ENCODE measurements around the gene DEPDC4.
"Not testable (repeated sequence)": the region's sequence is repeated elsewhere in the genome, so short reads cannot be mapped to it uniquely, and the experiment has no call there.

The DEPDC4 gene

GRCh38 chr12:100263131-100263530 lies 3.7 kb downstream of the DEPDC4 start:
- DNase-seq (ENCODE audit: low read depth) = no peak

- no peak for DNase-seq (ENCODE audit: low read depth)
Measured at GRCh38 chr12:100258127-100258526, 8.8 kb downstream of the DEPDC4 start.

- DNase-seq (ENCODE audit: low read depth) = no peak
Measured at GRCh38 chr12:100254876-100255275, 12.0 kb downstream of the DEPDC4 start.

- no peak for DNase-seq (ENCODE audit: low read depth)
Measured at GRCh38 chr12:100253437-100253836, 13.4 kb downstream of the DEPDC4 start.

- no peak for DNase-seq (ENCODE audit: low read depth)
Measured at GRCh38 chr12:100251917-100252316, 15.0 kb downstream of the DEPDC4 start.

GRCh38 chr12:100249941-100250340 lies 16.9 kb downstream of the DEPDC4 start:
- DNase-seq (ENCODE audit: low read depth) = no peak

GRCh38 chr12:100248886-100249285 lies 18.0 kb downstream of the DEPDC4 start:
- DNase-seq (ENCODE audit: low read depth) = no peak

GRCh38 chr12:100247765-100248164 lies 19.1 kb downstream of the DEPDC4 start:
- no peak for DNase-seq (ENCODE audit: low read depth)

- no peak for DNase-seq (ENCODE audit: low read depth)
Measured at GRCh38 chr12:100243137-100243536, 23.7 kb downstream of the DEPDC4 start.

- no peak for DNase-seq (ENCODE audit: low read depth)
Measured at GRCh38 chr12:100239589-100239988, 27.3 kb downstream of the DEPDC4 start.

GRCh38 chr12:100238801-100239200 lies 28.1 kb downstream of the DEPDC4 start:
- DNase-seq (ENCODE audit: low read depth) = no peak

GRCh38 chr12:100234591-100235304 lies 32.1 kb downstream of the DEPDC4 start:
- DNase-seq (ENCODE audit: low read depth) = no peak

GRCh38 chr12:100234166-100234565 lies 32.7 kb downstream of the DEPDC4 start:
- no peak for DNase-seq (ENCODE audit: low read depth)

- not testable (repeated sequence) for DNase-seq (ENCODE audit: low read depth)
Measured at GRCh38 chr12:100231873-100232272, 35.0 kb downstream of the DEPDC4 start.

- DNase-seq (ENCODE audit: low read depth) = no peak
Measured at GRCh38 chr12:100229876-100230275, 37.0 kb downstream of the DEPDC4 start.

GRCh38 chr12:100229036-100229635 lies 37.7 kb downstream of the DEPDC4 start:
- no peak for DNase-seq (ENCODE audit: low read depth)

GRCh38 chr12:100225491-100225890 lies 41.4 kb downstream of the DEPDC4 start:
- no peak for DNase-seq (ENCODE audit: low read depth)

GRCh38 chr12:100222173-100222572 lies 44.7 kb downstream of the DEPDC4 start:
- not testable (repeated sequence) for DNase-seq (ENCODE audit: low read depth)

GRCh38 chr12:100221523-100221922 lies 45.4 kb downstream of the DEPDC4 start:
- no peak for DNase-seq (ENCODE audit: low read depth)

GRCh38 chr12:100219328-100220109 lies 47.4 kb downstream of the DEPDC4 start:
- DNase-seq (ENCODE audit: low read depth) = no peak

- DNase-seq (ENCODE audit: low read depth) = no peak
Measured at GRCh38 chr12:100216337-100216736, 50.5 kb downstream of the DEPDC4 start.

GRCh38 chr12:100215209-100215608 lies 51.7 kb downstream of the DEPDC4 start:
- DNase-seq (ENCODE audit: low read depth) = no peak

GRCh38 chr12:100214518-100214917 lies 52.4 kb downstream of the DEPDC4 start:
- DNase-seq (ENCODE audit: low read depth) = no peak

All from stimulated activated CD8-positive, alpha-beta memory T cell treated with anti-CD3 and anti-CD28 coated beads, Interleukin-12 subunit alpha, Interleukin-12 subunit beta, amount 100 ng/mL, for 1 hour (primary cell).